Liver (tissue), 3 donors: ENCODE measurements around the gene TFF1.

Experiments
- ATF3 ChIP-seq: IDR thresholded peaks from 2 replicates; pipeline ENCODE4 v1.6.1; 2016; ENCODE audit warnings: antibody characterized with exemption
- CTCF ChIP-seq: fragments of 150-350 bp; IDR thresholded peaks from 2 replicates; pipeline ENCODE4 v1.5.1; 2017; ENCODE audit warnings: improper control_type of control experiment, low read depth, low read length; ENCODE audit not compliant: missing input control
- EGR1 ChIP-seq, 2 donors: IDR thresholded peaks; 2 replicates each; pipeline ENCODE4 v1.6.1; 2016 to 2018; ENCODE audit warnings: antibody characterized with exemption in 2 of 2, low read depth in 2 of 2
- FOXA1 ChIP-seq: IDR thresholded peaks from 2 replicates; pipeline ENCODE4 v1.6.1; 2016; ENCODE audit warnings: antibody characterized with exemption
- GABPA ChIP-seq, 2 donors: IDR thresholded peaks in 1 of 2; conservative IDR thresholded peaks in 1 of 2; 2 replicates each; pipeline ENCODE4 v1.6.1; 2016; ENCODE audit warnings: antibody characterized with exemption in 2 of 2, mild to moderate bottlenecking in 1 of 2, moderate library complexity in 1 of 2
- MAX ChIP-seq: IDR thresholded peaks from 2 replicates; pipeline ENCODE4 v1.6.1; 2016; ENCODE audit warnings: antibody characterized with exemption
- NR2F2 ChIP-seq: IDR thresholded peaks from 2 replicates; pipeline ENCODE4 v1.6.1; 2016; ENCODE audit warnings: antibody characterized with exemption
- RAD21 ChIP-seq, 2 donors: IDR thresholded peaks; 2 replicates each; pipeline ENCODE4 v1.6.1; 2016; ENCODE audit warnings: antibody characterized with exemption in 2 of 2, mild to moderate bottlenecking in 2 of 2
- REST ChIP-seq: IDR thresholded peaks from 2 replicates; pipeline ENCODE4 v1.6.1; 2016; ENCODE audit warnings: antibody characterized with exemption, mild to moderate bottlenecking
- RXRA ChIP-seq, 2 donors: IDR thresholded peaks; 2 replicates each; pipeline ENCODE4 v1.6.1; 2017 to 2018; ENCODE audit warnings: antibody characterized with exemption in 2 of 2, mild to moderate bottlenecking in 1 of 2
- SP1 ChIP-seq: IDR thresholded peaks from 2 replicates; pipeline ENCODE4 v1.6.1; 2018; ENCODE audit warnings: antibody characterized with exemption, mild to moderate bottlenecking
- TAF1 ChIP-seq: conservative IDR thresholded peaks from 2 replicates; pipeline ENCODE4 v1.6.1; 2016; ENCODE audit warnings: antibody characterized with exemption, mild to moderate bottlenecking
- YY1 ChIP-seq: IDR thresholded peaks from 2 replicates; pipeline ENCODE4 v1.6.1; 2016; ENCODE audit warnings: antibody characterized with exemption, mild to moderate bottlenecking
- ZBTB33 ChIP-seq: IDR thresholded peaks from 2 replicates; pipeline ENCODE4 v1.6.1; 2016; ENCODE audit warnings: antibody characterized with exemption
- donor health status: healthy.
- donor health status: healthy.

GRCh38 chr21:42378418-42378817, 12.1 kb upstream of the TFF1 start:
- no peak for TF ChIP-seq EGR1 (IDR thresholded peaks at IDR 0.05; ENCODE audit: low read depth in 2 of 2)
- TF ChIP-seq CTCF = no peak
- TF ChIP-seq REST = no peak
- no peak for TF ChIP-seq TAF1
- TF ChIP-seq YY1 = no peak
- no peak for TF ChIP-seq GABPA (IDR thresholded peaks at IDR 0.05 in 1 of 2, conservative IDR thresholded peaks at IDR 0.05 in 1 of 2)
- TF ChIP-seq FOXA1 = no peak
- TF ChIP-seq RXRA (IDR thresholded peaks at IDR 0.05) = no peak
- no peak for TF ChIP-seq ATF3
- TF ChIP-seq SP1 = no peak
- TF ChIP-seq MAX = no peak
- no peak for TF ChIP-seq ZBTB33
- no peak for TF ChIP-seq RAD21 (IDR thresholded peaks at IDR 0.05)
- TF ChIP-seq NR2F2 = no peak
